HepG2 (cell line): ENCODE data around the gene NOP9. TPM values are rescaled to one million over a fixed set of nuclear protein-coding genes. Genes with fewer than 3 reads are reported as not detected.
A peak's percentile ranks its signal among the peaks of the same experiment; 100 is the strongest.

ENCODE experiments used
- ATF7 ChIP-seq, 2 experiments: fragments of 450-650 bp in 1 of 2; sonication (generic) in 1 of 2; formaldehyde crosslinking in 1 of 2; IDR thresholded peaks; 2 replicates each; pipeline versions ENCODE4 v1.4.0 to v1.6.1; 2016 to 2020; ENCODE audit warnings: antibody characterized with exemption in 1 of 2, mild to moderate bottlenecking in 1 of 2, missing genetic modification reagents in 1 of 2
- FOSL2 ChIP-seq: sonication (generic); formaldehyde crosslinking; IDR thresholded peaks from 2 replicates; pipeline ENCODE4 v1.4.0; 2020; ENCODE audit warnings: missing genetic modification reagents
- HNRNPLL ChIP-seq: fragments of 200-400 bp; formaldehyde crosslinking; IDR thresholded peaks from 2 replicates; pipeline ENCODE4 v1.6.1; 2017; ENCODE audit warnings: mild to moderate bottlenecking, low read depth, low read length; ENCODE audit not compliant: poor library complexity, severe bottlenecking
- KLF13 ChIP-seq: sonication (generic); formaldehyde crosslinking; IDR thresholded peaks from 2 replicates; pipeline ENCODE4 v1.4.0; 2020; ENCODE audit warnings: mild to moderate bottlenecking, missing genetic modification reagents
- MYC ChIP-seq: sonication (generic); formaldehyde crosslinking; IDR thresholded peaks from 2 replicates; pipeline ENCODE4 v1.9.0; 2021; ENCODE audit warnings: missing genetic modification reagents, borderline replicate concordance
- SMAD1 ChIP-seq: sonication (generic); formaldehyde crosslinking; IDR thresholded peaks from 2 replicates; pipeline ENCODE4 v1.4.0; 2020; ENCODE audit warnings: missing genetic modification reagents, low read depth, mild to moderate bottlenecking, borderline replicate concordance
- ZMYM2 ChIP-seq: sonication (generic); formaldehyde crosslinking; IDR thresholded peaks from 2 replicates; pipeline ENCODE4 v1.8.0; 2022; ENCODE audit warnings: mild to moderate bottlenecking, missing genetic modification reagents
- ZNF12 ChIP-seq: sonication (generic); formaldehyde crosslinking; IDR thresholded peaks from 2 replicates; pipeline ENCODE4 v1.5.0; 2020; ENCODE audit warnings: missing genetic modification reagents
- ZNF225 ChIP-seq: sonication (generic); formaldehyde crosslinking; IDR thresholded peaks from 2 replicates; pipeline ENCODE4 v1.4.0; 2020; ENCODE audit warnings: mild to moderate bottlenecking, missing genetic modification reagents
- ZNF329 ChIP-seq: sonication (generic); formaldehyde crosslinking; IDR thresholded peaks from 2 replicates; pipeline ENCODE4 v1.9.0; 2021; ENCODE audit warnings: low read depth, mild to moderate bottlenecking, missing genetic modification reagents
- ZNF350 ChIP-seq: sonication (generic); formaldehyde crosslinking; IDR thresholded peaks from 2 replicates; pipeline ENCODE4 v1.4.0; 2020; ENCODE audit warnings: mild to moderate bottlenecking, low read depth, missing genetic modification reagents, borderline replicate concordance
- ZNF605 ChIP-seq: sonication (generic); formaldehyde crosslinking; IDR thresholded peaks from 2 replicates; pipeline ENCODE4 v1.8.0; 2022; ENCODE audit warnings: mild to moderate bottlenecking, missing genetic modification reagents
- ZNF747 ChIP-seq: sonication (generic); formaldehyde crosslinking; IDR thresholded peaks from 2 replicates; pipeline ENCODE4 v1.8.1; 2023; ENCODE audit warnings: missing genetic modification reagents, mild to moderate bottlenecking, borderline replicate concordance
- ZNF772 ChIP-seq: sonication (generic); formaldehyde crosslinking; IDR thresholded peaks from 2 replicates; pipeline ENCODE4 v1.5.0; 2020; ENCODE audit warnings: mild to moderate bottlenecking, missing genetic modification reagents
- ZNF839 ChIP-seq: sonication (generic); formaldehyde crosslinking; IDR thresholded peaks from 2 replicates; pipeline ENCODE4 v1.4.0; 2020; ENCODE audit warnings: missing genetic modification reagents, mild to moderate bottlenecking, borderline replicate concordance
- ZSCAN25 ChIP-seq: sonication (generic); formaldehyde crosslinking; IDR thresholded peaks from 2 replicates; pipeline ENCODE4 v1.8.0; 2022; ENCODE audit warnings: mild to moderate bottlenecking, missing genetic modification reagents
- polyA plus RNA-seq, 8 experiments: library from polyadenylated mRNA; depleted of rRNA in 3 of 8; stranded (reverse) in 7 of 8; unstranded in 1 of 8; fragments of >200 nt; fragmentation: Illumina TruSeq in 4 of 8; extraction: Trizol in 4 of 8; gene quantifications; 2 replicates each; pipeline versions ENCODE4 v1.2.1 to v1.2.3, GENCODE V29; 2011 to 2016; ENCODE audit warnings: low read depth in 4 of 8, missing spikeins in 1 of 8, mixed read lengths in 1 of 8; ENCODE audit not compliant: insufficient read depth in 1 of 8
- total RNA-seq, 5 experiments: library from RNA; depleted of rRNA; stranded (reverse); fragments of >200 nt; fragmentation: Illumina TruSeq; extraction: Trizol; gene quantifications; 2 replicates each; pipeline ENCODE4 v1.2.3, GENCODE V29; 2016; ENCODE audit warnings: low read depth in 1 of 5
- TF ChIP-seq, protein P1 (sequence below), 2 experiments: fragments of 450-650 bp in 1 of 2; sonication (generic) in 1 of 2; formaldehyde crosslinking in 1 of 2; IDR thresholded peaks; 2 replicates each; pipeline versions ENCODE4 v1.6.1 to v1.8.0; 2016 to 2022; ENCODE audit warnings: antibody characterized with exemption in 1 of 2, mild to moderate bottlenecking in 1 of 2, missing genetic modification reagents in 1 of 2
- TF ChIP-seq, protein P2 (sequence below): sonication (generic); formaldehyde crosslinking; IDR thresholded peaks from 2 replicates; pipeline ENCODE4 v1.9.0; 2022; ENCODE audit warnings: low read depth, missing genetic modification reagents

Gene NOP9
- total and polyA plus RNA-seq, 2 of the 13 experiments (the other 11 are each of a cell fraction or from before 2014, with no cell fraction given) = 24.5 to 61.6 TPM

GRCh38 chr14:24337144-24337823 is 37.6 kb downstream of the NOP9 start (continued):
- TF ChIP-seq, protein P1, sequence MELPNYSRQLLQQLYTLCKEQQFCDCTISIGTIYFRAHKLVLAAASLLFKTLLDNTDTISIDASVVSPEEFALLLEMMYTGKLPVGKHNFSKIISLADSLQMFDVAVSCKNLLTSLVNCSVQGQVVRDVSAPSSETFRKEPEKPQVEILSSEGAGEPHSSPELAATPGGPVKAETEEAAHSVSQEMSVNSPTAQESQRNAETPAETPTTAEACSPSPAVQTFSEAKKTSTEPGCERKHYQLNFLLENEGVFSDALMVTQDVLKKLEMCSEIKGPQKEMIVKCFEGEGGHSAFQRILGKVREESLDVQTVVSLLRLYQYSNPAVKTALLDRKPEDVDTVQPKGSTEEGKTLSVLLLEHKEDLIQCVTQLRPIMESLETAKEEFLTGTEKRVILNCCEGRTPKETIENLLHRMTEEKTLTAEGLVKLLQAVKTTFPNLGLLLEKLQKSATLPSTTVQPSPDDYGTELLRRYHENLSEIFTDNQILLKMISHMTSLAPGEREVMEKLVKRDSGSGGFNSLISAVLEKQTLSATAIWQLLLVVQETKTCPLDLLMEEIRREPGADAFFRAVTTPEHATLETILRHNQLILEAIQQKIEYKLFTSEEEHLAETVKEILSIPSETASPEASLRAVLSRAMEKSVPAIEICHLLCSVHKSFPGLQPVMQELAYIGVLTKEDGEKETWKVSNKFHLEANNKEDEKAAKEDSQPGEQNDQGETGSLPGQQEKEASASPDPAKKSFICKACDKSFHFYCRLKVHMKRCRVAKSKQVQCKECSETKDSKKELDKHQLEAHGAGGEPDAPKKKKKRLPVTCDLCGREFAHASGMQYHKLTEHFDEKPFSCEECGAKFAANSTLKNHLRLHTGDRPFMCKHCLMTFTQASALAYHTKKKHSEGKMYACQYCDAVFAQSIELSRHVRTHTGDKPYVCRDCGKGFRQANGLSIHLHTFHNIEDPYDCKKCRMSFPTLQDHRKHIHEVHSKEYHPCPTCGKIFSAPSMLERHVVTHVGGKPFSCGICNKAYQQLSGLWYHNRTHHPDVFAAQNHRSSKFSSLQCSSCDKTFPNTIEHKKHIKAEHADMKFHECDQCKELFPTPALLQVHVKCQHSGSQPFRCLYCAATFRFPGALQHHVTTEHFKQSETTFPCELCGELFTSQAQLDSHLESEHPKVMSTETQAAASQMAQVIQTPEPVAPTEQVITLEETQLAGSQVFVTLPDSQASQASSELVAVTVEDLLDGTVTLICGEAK (IDR thresholded peaks at IDR 0.05) = no peak
- TF ChIP-seq, protein P1 (CRISPR knock-in tag; IDR thresholded peaks at IDR 0.05) = no peak
- peak; percentile 90 for TF ChIP-seq ATF7 (IDR thresholded peaks at IDR 0.05)
- TF ChIP-seq ATF7 (CRISPR knock-in tag; IDR thresholded peaks at IDR 0.05) = no peak
- TF ChIP-seq FOSL2 = peak; percentile 92
- TF ChIP-seq SMAD1 = no peak
- no peak for TF ChIP-seq ZNF747 (CRISPR knock-in tag)
- TF ChIP-seq, protein P2, sequence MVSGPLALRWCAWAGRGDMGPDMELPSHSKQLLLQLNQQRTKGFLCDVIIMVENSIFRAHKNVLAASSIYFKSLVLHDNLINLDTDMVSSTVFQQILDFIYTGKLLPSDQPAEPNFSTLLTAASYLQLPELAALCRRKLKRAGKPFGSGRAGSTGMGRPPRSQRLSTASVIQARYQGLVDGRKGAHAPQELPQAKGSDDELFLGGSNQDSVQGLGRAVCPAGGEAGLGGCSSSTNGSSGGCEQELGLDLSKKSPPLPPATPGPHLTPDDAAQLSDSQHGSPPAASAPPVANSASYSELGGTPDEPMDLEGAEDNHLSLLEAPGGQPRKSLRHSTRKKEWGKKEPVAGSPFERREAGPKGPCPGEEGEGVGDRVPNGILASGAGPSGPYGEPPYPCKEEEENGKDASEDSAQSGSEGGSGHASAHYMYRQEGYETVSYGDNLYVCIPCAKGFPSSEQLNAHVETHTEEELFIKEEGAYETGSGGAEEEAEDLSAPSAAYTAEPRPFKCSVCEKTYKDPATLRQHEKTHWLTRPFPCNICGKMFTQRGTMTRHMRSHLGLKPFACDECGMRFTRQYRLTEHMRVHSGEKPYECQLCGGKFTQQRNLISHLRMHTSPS (CRISPR knock-in tag) = peak; percentile 53; the same call in 1 of the 2 replicates
- TF ChIP-seq ZNF12 (CRISPR knock-in tag) = no peak
- TF ChIP-seq ZNF839 (CRISPR knock-in tag) = 0 out of 2 replicates have a peak, but pooled peaks have one; percentile 54
- peak; percentile 47; the same call in 1 of the 2 replicates for TF ChIP-seq ZNF225 (CRISPR knock-in tag)
- no peak for TF ChIP-seq ZNF329 (CRISPR knock-in tag)
- TF ChIP-seq KLF13 (CRISPR knock-in tag) = no peak
- TF ChIP-seq ZNF772 (CRISPR knock-in tag) = no peak
- no peak for TF ChIP-seq HNRNPLL
- TF ChIP-seq ZSCAN25 = no peak
- no peak for TF ChIP-seq ZMYM2
- 0 out of 2 replicates have a peak, but pooled peaks have one; percentile 56 for TF ChIP-seq ZNF350
- no peak for TF ChIP-seq MYC (CRISPR knock-in tag)
- TF ChIP-seq ZNF605 = 0 out of 2 replicates have a peak, but pooled peaks have one; percentile 1
